GM12801 (cell line): ENCODE data around the gene SCRT2.

Experiments
- CTCF ChIP-seq: IDR thresholded peaks from one replicate; pipeline ENCODE4 v1.5.1; 2011; ENCODE audit warnings: control low read depth; ENCODE audit not compliant: insufficient read length; ENCODE audit errors: extremely low read depth

The SCRT2 gene

GRCh38 chr20:668638-669037, 7.0 kb downstream of the SCRT2 start:
- TF ChIP-seq CTCF: no peak

- TF ChIP-seq CTCF: no peak
These were observed 7.6 kb downstream of the SCRT2 start for GRCh38 chr20:668050-668449.

- no peak for TF ChIP-seq CTCF
These were observed 8.1 kb downstream of the SCRT2 start for GRCh38 chr20:667351-668034.

DNA sequence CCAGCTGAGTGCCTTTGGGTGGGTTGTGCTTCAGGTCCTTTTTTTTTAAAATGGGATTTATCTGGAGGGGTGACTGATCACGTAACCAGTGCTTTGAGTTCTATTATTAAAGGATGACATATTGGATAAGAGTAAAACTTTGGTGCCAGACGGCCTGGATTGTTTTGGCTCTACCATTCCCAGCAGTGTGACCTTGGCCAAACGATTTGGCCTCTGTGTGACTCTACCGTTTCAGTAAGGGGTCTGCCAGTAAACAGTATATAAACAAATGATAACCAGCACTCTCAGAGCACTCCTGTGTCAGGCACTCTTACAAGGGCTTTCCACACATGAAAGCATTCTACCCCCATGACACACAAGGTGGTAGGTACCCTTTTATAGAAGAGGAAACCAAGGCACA, 8.7 kb downstream of the SCRT2 start:
- no peak for TF ChIP-seq CTCF

- TF ChIP-seq CTCF: no peak
These were observed 10.3 kb downstream of the SCRT2 start for GRCh38 chr20:665276-665675.

DNA sequence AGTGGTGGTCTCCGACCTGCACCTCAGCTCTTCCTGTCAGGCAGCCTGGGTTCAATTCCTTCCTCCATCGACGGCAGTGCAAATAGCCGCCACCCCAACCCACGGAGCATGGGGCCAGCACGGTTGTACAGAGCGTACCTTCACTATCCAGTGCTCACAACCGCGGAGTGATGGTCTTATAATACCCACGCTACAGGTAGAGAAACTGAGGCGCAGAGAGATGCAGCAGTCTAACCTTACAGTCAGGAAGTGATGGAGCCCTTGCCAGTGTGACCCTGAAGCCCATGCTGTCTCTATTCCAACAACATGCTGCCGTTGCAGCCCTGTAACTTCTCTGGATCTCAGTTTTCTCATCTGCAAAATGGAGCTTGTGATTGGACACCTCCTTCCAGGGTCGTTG, 11.0 kb downstream of the SCRT2 start:
- TF ChIP-seq CTCF: no peak

DNA sequence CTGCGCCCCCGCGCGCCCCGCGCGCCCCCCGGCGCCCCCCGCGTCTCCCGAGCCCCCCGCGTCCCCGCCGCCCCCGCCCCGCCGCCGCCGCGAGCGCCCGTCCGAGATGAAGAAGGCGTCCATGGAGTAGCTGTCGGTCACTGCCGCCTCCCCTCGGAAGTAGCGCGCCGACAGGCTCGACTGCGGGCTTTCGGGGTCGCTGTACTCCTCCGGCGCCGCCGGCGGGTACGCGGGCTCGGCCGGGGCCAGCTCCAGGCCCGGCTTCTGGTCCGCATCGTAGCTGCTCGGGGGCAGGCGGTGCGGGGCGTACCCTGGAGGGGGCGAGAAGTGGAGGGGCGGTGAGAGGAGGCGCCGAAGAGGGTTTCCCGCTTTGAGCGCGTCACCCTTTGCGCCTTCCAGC, 11.5 kb downstream of the SCRT2 start:
- TF ChIP-seq CTCF: no peak
